ENCODE results near the gene HSBP1L1.
A peak's percentile ranks its signal among the peaks of the same experiment; 100 is the strongest.
"Not testable (repeated sequence)": the region's sequence is repeated elsewhere in the genome, so short reads cannot be mapped to it uniquely, and the experiment has no call there.

Gene HSBP1L1

GRCh38 chr18:79945118-79946042, 19.1 kb upstream of the HSBP1L1 start:
- DNase-seq (ENCODE audit: low read depth in 3 of 3), result no peak

GRCh38 chr18:79947054-79947755, 17.2 kb upstream of the HSBP1L1 start:
- DNase-seq (ENCODE audit: low read depth in 3 of 3), result no peak

- no peak for DNase-seq (ENCODE audit: low read depth in 3 of 3)
Measured at GRCh38 chr18:79947881-79948610, 16.4 kb upstream of the HSBP1L1 start.

- no peak for DNase-seq (ENCODE audit: low read depth in 3 of 3)
Measured at GRCh38 chr18:79948719-79949411, 15.6 kb upstream of the HSBP1L1 start.

GRCh38 chr18:79949697-79950487, 14.6 kb upstream of the HSBP1L1 start:
- DNase-seq (ENCODE audit: low read depth in 3 of 3), result no peak

- DNase-seq (ENCODE audit: low read depth in 3 of 3), result no peak
Measured at GRCh38 chr18:79950515-79951341, 13.7 kb upstream of the HSBP1L1 start.

- DNase-seq (ENCODE audit: low read depth in 3 of 3), result peak; percentile 84 to 96 (median 90)
Measured at GRCh38 chr18:79951545-79952455, 12.6 kb upstream of the HSBP1L1 start, which contains the start of gene SLC66A2. SLC66A2 (minus strand) TSS chr18:79951653; CDS start chr18:79950926, 727 bp downstream.

- no peak for DNase-seq (ENCODE audit: low read depth in 3 of 3)
Measured at GRCh38 chr18:79952456-79952995, 11.9 kb upstream of the HSBP1L1 start.

GRCh38 chr18:79952996-79953559, 11.4 kb upstream of the HSBP1L1 start:
- no peak for DNase-seq (ENCODE audit: low read depth in 3 of 3)

- DNase-seq (ENCODE audit: low read depth in 3 of 3), result no peak
Measured at GRCh38 chr18:79953971-79954651, 10.3 kb upstream of the HSBP1L1 start.

GRCh38 chr18:79954791-79955190, 9.7 kb upstream of the HSBP1L1 start:
- no peak for DNase-seq (ENCODE audit: low read depth in 3 of 3)

GRCh38 chr18:79955302-79956075, 9.0 kb upstream of the HSBP1L1 start:
- DNase-seq (ENCODE audit: low read depth in 3 of 3), result no peak

GRCh38 chr18:79956276-79956675, 8.2 kb upstream of the HSBP1L1 start:
- no peak for DNase-seq (ENCODE audit: low read depth in 3 of 3)

GRCh38 chr18:79958981-79959380, 5.5 kb upstream of the HSBP1L1 start:
- no peak for DNase-seq (ENCODE audit: low read depth in 3 of 3)

GRCh38 chr18:79960161-79960801, 4.2 kb upstream of the HSBP1L1 start:
- DNase-seq (ENCODE audit: low read depth in 3 of 3), result not testable (repeated sequence)

GRCh38 chr18:79960921-79961526, 3.4 kb upstream of the HSBP1L1 start:
- no peak for DNase-seq (ENCODE audit: low read depth in 3 of 3)
